Measurements from ENCODE around the gene OR6B1. TPM values are rescaled to one million over a fixed set of nuclear protein-coding genes. Genes with fewer than 3 reads are reported as not detected.

Gene OR6B1
- total RNA-seq: not detected

GRCh38 chr7:144000020-144000419, at the start of gene OR6B1:
Gene OR6B1, plus strand, starts transcription at chr7:144000320. Its CDS starts 3,677 bp downstream, at chr7:144003997.
- no peak for DNase-seq (ENCODE audit: low spot score)

- no peak for DNase-seq (ENCODE audit: low spot score)
Observed at GRCh38 chr7:143953421-143953820, 46.7 kb upstream of the OR6B1 start.

- DNase-seq (ENCODE audit: low spot score): no peak
Observed at GRCh38 chr7:143954135-143954534, 46.0 kb upstream of the OR6B1 start.

GRCh38 chr7:143954544-143954943, 45.6 kb upstream of the OR6B1 start, which contains the start of gene OR2F1:
Gene OR2F1, plus strand, starts transcription at chr7:143954844. Its CDS starts 5,127 bp downstream, at chr7:143959971.
- no peak for DNase-seq (ENCODE audit: low spot score)

GRCh38 chr7:143958781-143959180, 41.3 kb upstream of the OR6B1 start:
- no peak for DNase-seq (ENCODE audit: low spot score)

GRCh38 chr7:143960813-143961610, 39.1 kb upstream of the OR6B1 start:
- no peak for DNase-seq (ENCODE audit: low spot score)

- DNase-seq (ENCODE audit: low spot score): no peak
Observed at GRCh38 chr7:143965280-143965679, 34.8 kb upstream of the OR6B1 start.

GRCh38 chr7:143967398-143967797, 32.7 kb upstream of the OR6B1 start:
- DNase-seq (ENCODE audit: low spot score): no peak

- DNase-seq (ENCODE audit: low spot score): no peak
Observed at GRCh38 chr7:143973870-143974416, 26.2 kb upstream of the OR6B1 start.

GRCh38 chr7:143974459-143974858, 25.7 kb upstream of the OR6B1 start:
- no peak for DNase-seq (ENCODE audit: low spot score)

- DNase-seq (ENCODE audit: low spot score): no peak
Observed at GRCh38 chr7:143975617-143976016, 24.5 kb upstream of the OR6B1 start.

- DNase-seq (ENCODE audit: low spot score): no peak
Observed at GRCh38 chr7:143978585-143978984, 21.5 kb upstream of the OR6B1 start.

- DNase-seq (ENCODE audit: low spot score): no peak
Observed at GRCh38 chr7:143979359-143979758, 20.8 kb upstream of the OR6B1 start.

- no peak for DNase-seq (ENCODE audit: low spot score)
Observed at GRCh38 chr7:143979998-143980397, 20.1 kb upstream of the OR6B1 start.

GRCh38 chr7:143980746-143981510, 19.2 kb upstream of the OR6B1 start:
- no peak for DNase-seq (ENCODE audit: low spot score)

GRCh38 chr7:143983960-143984359, 16.2 kb upstream of the OR6B1 start:
- DNase-seq (ENCODE audit: low spot score): no peak

- DNase-seq (ENCODE audit: low spot score): no peak
Observed at GRCh38 chr7:143987513-143987912, 12.6 kb upstream of the OR6B1 start.

- DNase-seq (ENCODE audit: low spot score): no peak
Observed at GRCh38 chr7:143988976-143989745, 11.0 kb upstream of the OR6B1 start.

GRCh38 chr7:143992670-143993069, 7.5 kb upstream of the OR6B1 start:
- DNase-seq (ENCODE audit: low spot score): no peak

- no peak for DNase-seq (ENCODE audit: low spot score)
Observed at GRCh38 chr7:143993924-143994323, 6.2 kb upstream of the OR6B1 start.

- no peak for DNase-seq (ENCODE audit: low spot score)
Observed at GRCh38 chr7:144001543-144001942, 1.4 kb downstream of the OR6B1 start.

- no peak for DNase-seq (ENCODE audit: low spot score)
Observed at GRCh38 chr7:144004703-144005102, 4.6 kb downstream of the OR6B1 start.
